Mesothelial cell of epicardium (in vitro differentiated cells): Measurements from ENCODE around the gene TMTC4. TPM values are rescaled to one million over a fixed set of nuclear protein-coding genes. Genes with fewer than 3 reads are reported as not detected.
"Not testable (repeated sequence)": the region's sequence is repeated elsewhere in the genome, so short reads cannot be mapped to it uniquely, and the experiment has no call there.

Experiments
- DNase-seq, 2 experiments: peaks; one replicate each; pipeline ENCODE4 v3.0.0; 2021; ENCODE audit warnings: low spot score in 2 of 2; ENCODE audit not compliant: unreplicated experiment in 2 of 2
- H3K27ac Mint-ChIP-seq: 2 replicates; pipeline ENCODE4 v1.8.0; 2021; ENCODE audit warnings: mixed read lengths
- H3K27me3 Mint-ChIP-seq: 2 replicates; pipeline ENCODE4 v1.8.0; 2021; ENCODE audit warnings: low read depth, mixed read lengths
- H3K36me3 Mint-ChIP-seq: 2 replicates; pipeline ENCODE4 v1.8.0; 2021; ENCODE audit warnings: mixed read lengths
- H3K4me1 Mint-ChIP-seq: 2 replicates; pipeline ENCODE4 v1.8.0; 2021; ENCODE audit warnings: mixed read lengths
- H3K4me3 Mint-ChIP-seq: 2 replicates; pipeline ENCODE4 v1.8.0; 2021; ENCODE audit warnings: mild to moderate bottlenecking, moderate library complexity, mixed read lengths
- H3K9me3 Mint-ChIP-seq: 2 replicates; pipeline ENCODE4 v1.8.0; 2021; ENCODE audit warnings: mixed read lengths
- CTCF ChIP-seq: fragments of 200-600 bp; sonication (generic); IDR thresholded peaks from one replicate; pipeline ENCODE4 v1.5.0; 2021; ENCODE audit warnings: antibody characterized with exemption; ENCODE audit not compliant: unreplicated experiment
- total RNA-seq: library from RNA; stranded (reverse); gene quantifications from 3 replicates; pipeline ENCODE4 v1.2.1, GENCODE V29; 2021

The TMTC4 gene
- total RNA-seq, 1 donor from 2014 or later = 37.5 TPM

- H3K4me1 Mint-ChIP-seq = no peaks in the 10 kb centered on the region
These were observed 35.6 kb upstream of the TMTC4 start for GRCh38 chr13:100710176-100710575.

GRCh38 chr13:100707818-100708740 is 33.5 kb upstream of the TMTC4 start:
- Mint-ChIP-seq H3K27ac (no peak overlapping the region), H3K36me3 (no peaks in the 10 kb centered on the region), H3K9me3 (no peaks in the 10 kb centered on the region), H3K4me3 (no peak overlapping the region), H3K27me3 (no peaks in the 10 kb centered on the region), H3K4me1 (no peaks in the 10 kb centered on the region)
- no peak for TF ChIP-seq CTCF
- no peak for DNase-seq

More at GRCh38 chr13:100710176-100710575, 35.6 kb upstream of the TMTC4 start:
- no peak overlapping the region for H3K4me3 Mint-ChIP-seq
- no peak for DNase-seq
- TF ChIP-seq CTCF = no peak
- H3K27ac Mint-ChIP-seq = no peak overlapping the region
- H3K27me3 Mint-ChIP-seq = peaks cover 3% of the 10 kb centered on the region
- H3K9me3 Mint-ChIP-seq = no peaks in the 10 kb centered on the region
- no peaks in the 10 kb centered on the region for H3K36me3 Mint-ChIP-seq

- not testable (repeated sequence) for H3K4me3 Mint-ChIP-seq
These were observed 23.7 kb upstream of the TMTC4 start for GRCh38 chr13:100698331-100698730.

GRCh38 chr13:100695509-100695773 is 20.8 kb upstream of the TMTC4 start:
- H3K4me3 Mint-ChIP-seq = no peak overlapping the region
- H3K27ac Mint-ChIP-seq = no peak overlapping the region
- no peak for TF ChIP-seq CTCF
- no peak for DNase-seq
- peaks cover 9% of the 10 kb centered on the region for H3K9me3 Mint-ChIP-seq
- H3K4me1 Mint-ChIP-seq = peaks cover 5% of the 10 kb centered on the region
- peaks cover 12% of the 10 kb centered on the region for H3K27me3 Mint-ChIP-seq
- no peaks in the 10 kb centered on the region for H3K36me3 Mint-ChIP-seq

More at GRCh38 chr13:100698331-100698730, 23.7 kb upstream of the TMTC4 start:
- not testable (repeated sequence) for H3K9me3 Mint-ChIP-seq, DNase-seq, H3K27ac Mint-ChIP-seq, H3K4me1 Mint-ChIP-seq, H3K27me3 Mint-ChIP-seq, H3K36me3 Mint-ChIP-seq

GRCh38 chr13:100694722-100695508 is 20.3 kb upstream of the TMTC4 start:
- Mint-ChIP-seq H3K4me1 (peaks cover 5% of the 10 kb centered on the region), H3K9me3 (peaks cover 9% of the 10 kb centered on the region), H3K27me3 (peaks cover 12% of the 10 kb centered on the region), H3K36me3 (no peaks in the 10 kb centered on the region), H3K4me3 (no peak overlapping the region), H3K27ac (no peak overlapping the region)
- TF ChIP-seq CTCF = no peak
- DNase-seq = peak in 1 of 2 experiments; percentile 58

- H3K27ac Mint-ChIP-seq = no peak overlapping the region
- peaks cover 31% of the 10 kb centered on the region for H3K9me3 Mint-ChIP-seq
- H3K27me3 Mint-ChIP-seq = peaks cover 10% of the 10 kb centered on the region
- DNase-seq = no peak
- no peaks in the 10 kb centered on the region for H3K4me1 Mint-ChIP-seq
- TF ChIP-seq CTCF = no peak
- H3K4me3 Mint-ChIP-seq = no peak overlapping the region
- H3K36me3 Mint-ChIP-seq = peaks cover 5% of the 10 kb centered on the region
These were observed 14.6 kb upstream of the TMTC4 start for GRCh38 chr13:100689191-100689590.
